DOHH2 (cell line): ENCODE data around the gene STARD10.

Source experiments
- EZH2phosphoT487 ChIP-seq: fragments of 200-600 bp; sonication (generic); IDR thresholded peaks from 2 replicates; pipeline ENCODE4 v1.6.1; 2017; ENCODE audit warnings: borderline replicate concordance, mild to moderate bottlenecking, antibody characterized with exemption, low read length, moderate library complexity, mixed read lengths
- TF ChIP-seq, protein P1 (sequence below): fragments of 200-600 bp; sonication (generic); IDR thresholded peaks from one replicate; pipeline ENCODE4 v1.5.1; 2014; ENCODE audit warnings: antibody characterized with exemption, mild to moderate bottlenecking, low read depth, low read length; ENCODE audit not compliant: poor library complexity, severe bottlenecking

DNA sequence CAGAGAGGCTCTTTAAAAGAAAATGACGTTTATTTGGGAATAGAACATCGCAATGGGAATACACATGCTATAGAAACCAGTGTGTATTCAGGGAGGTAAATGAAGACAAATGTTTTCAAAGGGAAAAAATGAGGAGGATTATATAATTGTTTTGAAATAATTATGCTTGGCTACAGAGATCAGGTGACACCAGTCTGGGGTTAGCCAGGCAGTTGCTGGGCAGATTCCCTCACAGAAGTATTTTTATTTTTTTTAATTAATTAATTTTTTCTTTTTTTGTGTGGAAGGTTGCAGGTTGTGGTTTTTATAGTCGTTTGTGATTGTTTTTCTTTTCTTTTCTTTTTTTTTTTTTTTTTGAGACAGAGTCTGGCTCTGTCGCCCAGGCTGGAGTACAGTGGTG, 5.6 kb upstream of the STARD10 start:
- TF ChIP-seq, protein P1, sequence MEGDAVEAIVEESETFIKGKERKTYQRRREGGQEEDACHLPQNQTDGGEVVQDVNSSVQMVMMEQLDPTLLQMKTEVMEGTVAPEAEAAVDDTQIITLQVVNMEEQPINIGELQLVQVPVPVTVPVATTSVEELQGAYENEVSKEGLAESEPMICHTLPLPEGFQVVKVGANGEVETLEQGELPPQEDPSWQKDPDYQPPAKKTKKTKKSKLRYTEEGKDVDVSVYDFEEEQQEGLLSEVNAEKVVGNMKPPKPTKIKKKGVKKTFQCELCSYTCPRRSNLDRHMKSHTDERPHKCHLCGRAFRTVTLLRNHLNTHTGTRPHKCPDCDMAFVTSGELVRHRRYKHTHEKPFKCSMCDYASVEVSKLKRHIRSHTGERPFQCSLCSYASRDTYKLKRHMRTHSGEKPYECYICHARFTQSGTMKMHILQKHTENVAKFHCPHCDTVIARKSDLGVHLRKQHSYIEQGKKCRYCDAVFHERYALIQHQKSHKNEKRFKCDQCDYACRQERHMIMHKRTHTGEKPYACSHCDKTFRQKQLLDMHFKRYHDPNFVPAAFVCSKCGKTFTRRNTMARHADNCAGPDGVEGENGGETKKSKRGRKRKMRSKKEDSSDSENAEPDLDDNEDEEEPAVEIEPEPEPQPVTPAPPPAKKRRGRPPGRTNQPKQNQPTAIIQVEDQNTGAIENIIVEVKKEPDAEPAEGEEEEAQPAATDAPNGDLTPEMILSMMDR, result no peak
- no peak for TF ChIP-seq EZH2phosphoT487
